ENCODE measurements around the gene BPIFA1.

Gene BPIFA1

GRCh38 chr20:33291830-33292355 lies 56.1 kb downstream of the BPIFA1 start:
- H3K9me3 ChIP-seq (ENCODE audit: control insufficient read depth, low read depth, low read length): no peaks in the 10 kb centered on the region
- no peaks in the 10 kb centered on the region for H3K36me3 ChIP-seq (ENCODE audit: control insufficient read depth, low read depth, low read length)
- no peak overlapping the region for H3K4me3 ChIP-seq (ENCODE audit: low read length)
- no peaks in the 10 kb centered on the region for H3K27me3 ChIP-seq (ENCODE audit: control insufficient read depth, insufficient read depth, low read length)
- H3K9ac ChIP-seq (ENCODE audit: low read length): no peak overlapping the region
- no peak overlapping the region for H3K27ac ChIP-seq (ENCODE audit: low read length)
- no peaks in the 10 kb centered on the region for H3K4me1 ChIP-seq (ENCODE audit: control insufficient read depth, low read depth, low read length)
